GM12878 (cell line): Measurements from ENCODE around the gene DYNC1I1. TPM values are rescaled to one million over a fixed set of nuclear protein-coding genes. Genes with fewer than 3 reads are reported as not detected.

Source experiments
- CEBPB ChIP-seq, 2 experiments: fragments of 150-350 bp in 1 of 2; IDR thresholded peaks; 2 replicates each; pipeline ENCODE4 v1.6.1; 2012 to 2014; ENCODE audit warnings: low read depth in 2 of 2, low read length in 2 of 2, borderline replicate concordance in 1 of 2, inconsistent platforms in 1 of 2
- ETV6 ChIP-seq, 2 experiments: fragments of 450-650 bp in 1 of 2; IDR thresholded peaks in 1 of 2; conservative IDR thresholded peaks in 1 of 2; 2 replicates each; pipeline ENCODE4 v1.6.1; 2014; ENCODE audit warnings: antibody characterized with exemption in 1 of 2, borderline replicate concordance in 1 of 2, low read depth in 1 of 2, mild to moderate bottlenecking in 1 of 2, moderate library complexity in 1 of 2
- FOS ChIP-seq: IDR thresholded peaks from 3 replicates; pipeline ENCODE4 v1.6.1; 2011; ENCODE audit warnings: borderline replicate concordance; ENCODE audit not compliant: insufficient read length; ENCODE audit errors: extremely low read depth
- IRF4 ChIP-seq: IDR thresholded peaks from 2 replicates; pipeline ENCODE4 v1.6.1; 2011; ENCODE audit warnings: low read depth, low read length
- KAT2A ChIP-seq: conservative IDR thresholded peaks from 2 replicates; pipeline ENCODE4 v1.6.1; 2011; ENCODE audit warnings: low read depth, low read length; ENCODE audit not compliant: control insufficient read depth
- MEF2B ChIP-seq: fragments of 450-650 bp; IDR thresholded peaks from 2 replicates; pipeline ENCODE4 v1.6.1; 2018; ENCODE audit warnings: mild to moderate bottlenecking, moderate library complexity; ENCODE audit not compliant: partially characterized antibody, poor library complexity, severe bottlenecking
- MYC ChIP-seq: IDR thresholded peaks from 2 replicates; pipeline ENCODE4 v1.6.1; 2011; ENCODE audit warnings: mild to moderate bottlenecking, low read length, moderate library complexity, inconsistent platforms; ENCODE audit not compliant: insufficient read depth, insufficient replicate concordance, insufficient read length, severe bottlenecking
- NRF1 ChIP-seq: conservative IDR thresholded peaks from 2 replicates; pipeline ENCODE4 v1.6.1; 2011; ENCODE audit warnings: mild to moderate bottlenecking, low read depth, low read length, improper control_type of control experiment
- SIX5 ChIP-seq: IDR thresholded peaks from 2 replicates; pipeline ENCODE4 v1.6.1; 2011; ENCODE audit warnings: mild to moderate bottlenecking, low read depth, low read length, moderate library complexity; ENCODE audit not compliant: severe bottlenecking
- SMAD1 ChIP-seq: fragments of 450-650 bp; IDR thresholded peaks from 2 replicates; pipeline ENCODE4 v1.6.1; 2018; ENCODE audit warnings: mild to moderate bottlenecking, low read depth; ENCODE audit not compliant: partially characterized antibody
- SP1 ChIP-seq: IDR thresholded peaks from one replicate; pipeline ENCODE4 v1.6.1; 2011; ENCODE audit warnings: low read depth, low read length
- SRF ChIP-seq, 2 experiments: IDR thresholded peaks; 2 replicates each; pipeline ENCODE4 v1.6.1; 2011; ENCODE audit warnings: low read depth in 2 of 2, low read length in 2 of 2, mild to moderate bottlenecking in 1 of 2, moderate library complexity in 1 of 2
- SUZ12 ChIP-seq: fragments of 200-600 bp; sonication (generic); IDR thresholded peaks from one replicate; pipeline ENCODE4 v1.6.1; 2018; ENCODE audit warnings: antibody characterized with exemption, mild to moderate bottlenecking; ENCODE audit not compliant: unreplicated experiment
- TBL1XR1 ChIP-seq: IDR thresholded peaks from 2 replicates; pipeline ENCODE4 v1.6.1; 2012; ENCODE audit warnings: low read depth, low read length, improper control_type of control experiment
- ZBED1 ChIP-seq: IDR thresholded peaks from 2 replicates; pipeline ENCODE4 v1.6.1; 2016; ENCODE audit warnings: borderline replicate concordance
- ZNF24 ChIP-seq: fragments of 450-650 bp; IDR thresholded peaks from 2 replicates; pipeline ENCODE4 v1.6.1; 2017; ENCODE audit warnings: antibody characterized with exemption, mild to moderate bottlenecking
- polyA plus RNA-seq, 11 experiments: library from polyadenylated mRNA; depleted of rRNA in 4 of 11; unstranded in 6 of 11; stranded (reverse) in 5 of 11; fragments of >200 nt; fragmentation: Nextera tagmentation in 4 of 11; fragmentation: Illumina TruSeq in 1 of 11; extraction: Ambion mirVana in 4 of 11; extraction: Trizol in 1 of 11; gene quantifications; 1 replicate in 1 of 11; 2 replicates in 10 of 11; pipeline versions ENCODE4 v1.2.1 to v1.2.3, GENCODE V29; 2011 to 2016; ENCODE audit warnings: inconsistent platforms in 2 of 11, missing spikeins in 2 of 11, low read depth in 1 of 11
- total RNA-seq, 4 experiments: library from RNA; depleted of rRNA in 3 of 4; stranded (reverse); fragments of >200 nt in 3 of 4; fragmentation: Illumina TruSeq in 1 of 4; extraction: Trizol in 1 of 4; gene quantifications; 2 replicates each; pipeline versions ENCODE4 v1.2.1 to v1.2.3, GENCODE V29; 2013 to 2021
- TF ChIP-seq, protein P1 (sequence below): fragments of 150-350 bp; IDR thresholded peaks from 2 replicates; pipeline ENCODE4 v1.6.1; 2016; ENCODE audit warnings: low read depth, low read length
- TF ChIP-seq, protein P2 (sequence below): fragments of 450-650 bp; IDR thresholded peaks from 2 replicates; pipeline ENCODE4 v1.6.1; 2017; ENCODE audit warnings: mild to moderate bottlenecking, moderate library complexity
- TF ChIP-seq, protein P3 (sequence below): IDR thresholded peaks from 2 replicates; pipeline ENCODE4 v1.6.1; 2012; ENCODE audit warnings: low read length, inconsistent platforms
- TF ChIP-seq, protein P4 (sequence below): fragments of 150-350 bp; IDR thresholded peaks from 2 replicates; pipeline ENCODE4 v1.6.1; 2014; ENCODE audit warnings: mild to moderate bottlenecking, low read depth, low read length

DYNC1I1 gene
- total and polyA plus RNA-seq, 10 of the 15 experiments (the other 5 are each of a cell fraction or from before 2014, with no cell fraction given), result 0.05 to 0.91 (median 0.14) TPM; not detected in 3

DNA sequence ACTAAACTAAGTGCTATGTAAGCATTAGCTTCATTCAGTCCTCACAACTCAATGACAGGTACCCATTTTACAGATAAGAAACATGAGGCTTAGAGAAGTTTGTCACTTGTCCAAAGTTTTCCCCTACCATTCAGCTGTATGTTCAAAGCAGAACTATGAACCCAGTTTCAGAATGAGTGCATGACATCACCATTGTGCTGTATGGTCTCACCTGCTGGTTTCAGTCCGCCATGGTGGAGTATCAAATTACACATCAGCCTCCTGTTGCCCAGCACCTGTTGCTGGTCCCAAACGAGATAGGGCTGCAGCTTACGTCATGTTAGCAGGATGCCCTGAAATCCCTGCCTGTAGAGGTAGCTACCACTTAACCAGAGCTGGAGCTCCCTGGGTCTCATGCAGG is 95.0 kb downstream of the DYNC1I1 start (continued):
- TF ChIP-seq, protein P1, sequence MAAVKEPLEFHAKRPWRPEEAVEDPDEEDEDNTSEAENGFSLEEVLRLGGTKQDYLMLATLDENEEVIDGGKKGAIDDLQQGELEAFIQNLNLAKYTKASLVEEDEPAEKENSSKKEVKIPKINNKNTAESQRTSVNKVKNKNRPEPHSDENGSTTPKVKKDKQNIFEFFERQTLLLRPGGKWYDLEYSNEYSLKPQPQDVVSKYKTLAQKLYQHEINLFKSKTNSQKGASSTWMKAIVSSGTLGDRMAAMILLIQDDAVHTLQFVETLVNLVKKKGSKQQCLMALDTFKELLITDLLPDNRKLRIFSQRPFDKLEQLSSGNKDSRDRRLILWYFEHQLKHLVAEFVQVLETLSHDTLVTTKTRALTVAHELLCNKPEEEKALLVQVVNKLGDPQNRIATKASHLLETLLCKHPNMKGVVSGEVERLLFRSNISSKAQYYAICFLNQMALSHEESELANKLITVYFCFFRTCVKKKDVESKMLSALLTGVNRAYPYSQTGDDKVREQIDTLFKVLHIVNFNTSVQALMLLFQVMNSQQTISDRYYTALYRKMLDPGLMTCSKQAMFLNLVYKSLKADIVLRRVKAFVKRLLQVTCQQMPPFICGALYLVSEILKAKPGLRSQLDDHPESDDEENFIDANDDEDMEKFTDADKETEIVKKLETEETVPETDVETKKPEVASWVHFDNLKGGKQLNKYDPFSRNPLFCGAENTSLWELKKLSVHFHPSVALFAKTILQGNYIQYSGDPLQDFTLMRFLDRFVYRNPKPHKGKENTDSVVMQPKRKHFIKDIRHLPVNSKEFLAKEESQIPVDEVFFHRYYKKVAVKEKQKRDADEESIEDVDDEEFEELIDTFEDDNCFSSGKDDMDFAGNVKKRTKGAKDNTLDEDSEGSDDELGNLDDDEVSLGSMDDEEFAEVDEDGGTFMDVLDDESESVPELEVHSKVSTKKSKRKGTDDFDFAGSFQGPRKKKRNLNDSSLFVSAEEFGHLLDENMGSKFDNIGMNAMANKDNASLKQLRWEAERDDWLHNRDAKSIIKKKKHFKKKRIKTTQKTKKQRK, result no peak
- no peak for TF ChIP-seq TBL1XR1
- TF ChIP-seq KAT2A, result no peak
- TF ChIP-seq ZNF24, result no peak
- TF ChIP-seq, protein P2, sequence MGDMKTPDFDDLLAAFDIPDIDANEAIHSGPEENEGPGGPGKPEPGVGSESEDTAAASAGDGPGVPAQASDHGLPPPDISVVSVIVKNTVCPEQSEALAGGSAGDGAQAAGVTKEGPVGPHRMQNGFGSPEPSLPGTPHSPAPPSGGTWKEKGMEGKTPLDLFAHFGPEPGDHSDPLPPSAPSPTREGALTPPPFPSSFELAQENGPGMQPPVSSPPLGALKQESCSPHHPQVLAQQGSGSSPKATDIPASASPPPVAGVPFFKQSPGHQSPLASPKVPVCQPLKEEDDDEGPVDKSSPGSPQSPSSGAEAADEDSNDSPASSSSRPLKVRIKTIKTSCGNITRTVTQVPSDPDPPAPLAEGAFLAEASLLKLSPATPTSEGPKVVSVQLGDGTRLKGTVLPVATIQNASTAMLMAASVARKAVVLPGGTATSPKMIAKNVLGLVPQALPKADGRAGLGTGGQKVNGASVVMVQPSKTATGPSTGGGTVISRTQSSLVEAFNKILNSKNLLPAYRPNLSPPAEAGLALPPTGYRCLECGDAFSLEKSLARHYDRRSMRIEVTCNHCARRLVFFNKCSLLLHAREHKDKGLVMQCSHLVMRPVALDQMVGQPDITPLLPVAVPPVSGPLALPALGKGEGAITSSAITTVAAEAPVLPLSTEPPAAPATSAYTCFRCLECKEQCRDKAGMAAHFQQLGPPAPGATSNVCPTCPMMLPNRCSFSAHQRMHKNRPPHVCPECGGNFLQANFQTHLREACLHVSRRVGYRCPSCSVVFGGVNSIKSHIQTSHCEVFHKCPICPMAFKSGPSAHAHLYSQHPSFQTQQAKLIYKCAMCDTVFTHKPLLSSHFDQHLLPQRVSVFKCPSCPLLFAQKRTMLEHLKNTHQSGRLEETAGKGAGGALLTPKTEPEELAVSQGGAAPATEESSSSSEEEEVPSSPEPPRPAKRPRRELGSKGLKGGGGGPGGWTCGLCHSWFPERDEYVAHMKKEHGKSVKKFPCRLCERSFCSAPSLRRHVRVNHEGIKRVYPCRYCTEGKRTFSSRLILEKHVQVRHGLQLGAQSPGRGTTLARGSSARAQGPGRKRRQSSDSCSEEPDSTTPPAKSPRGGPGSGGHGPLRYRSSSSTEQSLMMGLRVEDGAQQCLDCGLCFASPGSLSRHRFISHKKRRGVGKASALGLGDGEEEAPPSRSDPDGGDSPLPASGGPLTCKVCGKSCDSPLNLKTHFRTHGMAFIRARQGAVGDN, result no peak
- peak in 1 of 2 experiments; percentile 32; a peak in 1 of 4 replicates for TF ChIP-seq ETV6 (conservative IDR thresholded peaks at IDR 0.05 in 1 of 2, IDR thresholded peaks at IDR 0.05 in 1 of 2; ENCODE audit: borderline replicate concordance in 1 of 2, low read depth in 1 of 2)
- no peak for TF ChIP-seq FOS
- TF ChIP-seq ZBED1, result no peak
- no peak for TF ChIP-seq CEBPB (IDR thresholded peaks at IDR 0.05; ENCODE audit: borderline replicate concordance in 1 of 2, low read depth in 2 of 2, low read length in 2 of 2)
- TF ChIP-seq MEF2B, result no peak
- no peak for TF ChIP-seq NRF1
- TF ChIP-seq SP1, result no peak
- TF ChIP-seq MYC, result no peak
- TF ChIP-seq, protein P3, sequence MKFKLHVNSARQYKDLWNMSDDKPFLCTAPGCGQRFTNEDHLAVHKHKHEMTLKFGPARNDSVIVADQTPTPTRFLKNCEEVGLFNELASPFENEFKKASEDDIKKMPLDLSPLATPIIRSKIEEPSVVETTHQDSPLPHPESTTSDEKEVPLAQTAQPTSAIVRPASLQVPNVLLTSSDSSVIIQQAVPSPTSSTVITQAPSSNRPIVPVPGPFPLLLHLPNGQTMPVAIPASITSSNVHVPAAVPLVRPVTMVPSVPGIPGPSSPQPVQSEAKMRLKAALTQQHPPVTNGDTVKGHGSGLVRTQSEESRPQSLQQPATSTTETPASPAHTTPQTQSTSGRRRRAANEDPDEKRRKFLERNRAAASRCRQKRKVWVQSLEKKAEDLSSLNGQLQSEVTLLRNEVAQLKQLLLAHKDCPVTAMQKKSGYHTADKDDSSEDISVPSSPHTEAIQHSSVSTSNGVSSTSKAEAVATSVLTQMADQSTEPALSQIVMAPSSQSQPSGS, result peak; percentile 41; the same call in 1 of the 2 replicates
- TF ChIP-seq SRF (IDR thresholded peaks at IDR 0.05; ENCODE audit: low read depth in 2 of 2, low read length in 2 of 2), result no peak
- TF ChIP-seq, protein P4, sequence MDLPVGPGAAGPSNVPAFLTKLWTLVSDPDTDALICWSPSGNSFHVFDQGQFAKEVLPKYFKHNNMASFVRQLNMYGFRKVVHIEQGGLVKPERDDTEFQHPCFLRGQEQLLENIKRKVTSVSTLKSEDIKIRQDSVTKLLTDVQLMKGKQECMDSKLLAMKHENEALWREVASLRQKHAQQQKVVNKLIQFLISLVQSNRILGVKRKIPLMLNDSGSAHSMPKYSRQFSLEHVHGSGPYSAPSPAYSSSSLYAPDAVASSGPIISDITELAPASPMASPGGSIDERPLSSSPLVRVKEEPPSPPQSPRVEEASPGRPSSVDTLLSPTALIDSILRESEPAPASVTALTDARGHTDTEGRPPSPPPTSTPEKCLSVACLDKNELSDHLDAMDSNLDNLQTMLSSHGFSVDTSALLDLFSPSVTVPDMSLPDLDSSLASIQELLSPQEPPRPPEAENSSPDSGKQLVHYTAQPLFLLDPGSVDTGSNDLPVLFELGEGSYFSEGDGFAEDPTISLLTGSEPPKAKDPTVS, result no peak
- TF ChIP-seq IRF4, result no peak
- TF ChIP-seq SMAD1, result no peak
- TF ChIP-seq SUZ12, result no peak
- no peak for TF ChIP-seq SIX5
